ENCODE data around the gene HSD11B2.

DNA sequence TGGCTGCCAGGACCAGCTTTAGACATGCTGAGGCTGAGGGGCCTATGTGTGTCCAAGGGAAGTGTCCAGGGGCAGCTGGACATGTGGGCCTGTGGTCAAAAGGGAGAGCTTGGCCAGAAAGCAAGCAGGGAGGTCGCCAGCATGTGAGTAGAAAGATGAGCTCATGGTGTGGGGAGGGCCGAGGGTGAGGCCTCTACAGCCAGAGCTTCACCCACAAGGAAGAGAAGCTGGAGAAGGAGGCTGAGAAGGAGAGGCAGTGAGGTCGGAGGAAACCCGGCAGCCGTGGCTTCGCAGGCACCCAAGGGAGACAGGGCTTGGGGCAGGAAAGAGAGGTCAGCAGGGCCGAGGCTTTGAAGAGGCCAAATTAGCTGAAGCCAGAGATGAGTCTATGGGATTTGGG lies 4.0 kb upstream of the HSD11B2 start:
- TF ChIP-seq, protein P1, sequence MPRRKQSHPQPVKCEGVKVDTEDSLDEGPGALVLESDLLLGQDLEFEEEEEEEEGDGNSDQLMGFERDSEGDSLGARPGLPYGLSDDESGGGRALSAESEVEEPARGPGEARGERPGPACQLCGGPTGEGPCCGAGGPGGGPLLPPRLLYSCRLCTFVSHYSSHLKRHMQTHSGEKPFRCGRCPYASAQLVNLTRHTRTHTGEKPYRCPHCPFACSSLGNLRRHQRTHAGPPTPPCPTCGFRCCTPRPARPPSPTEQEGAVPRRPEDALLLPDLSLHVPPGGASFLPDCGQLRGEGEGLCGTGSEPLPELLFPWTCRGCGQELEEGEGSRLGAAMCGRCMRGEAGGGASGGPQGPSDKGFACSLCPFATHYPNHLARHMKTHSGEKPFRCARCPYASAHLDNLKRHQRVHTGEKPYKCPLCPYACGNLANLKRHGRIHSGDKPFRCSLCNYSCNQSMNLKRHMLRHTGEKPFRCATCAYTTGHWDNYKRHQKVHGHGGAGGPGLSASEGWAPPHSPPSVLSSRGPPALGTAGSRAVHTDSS (tag by site-specific recombination; IDR thresholded peaks at IDR 0.05): no peak
- TF ChIP-seq ZNF530 (tag by site-specific recombination; IDR thresholded peaks at IDR 0.05; ENCODE audit: low read depth) (no peak), OVOL3 (tag by site-specific recombination; IDR thresholded peaks at IDR 0.05) (no peak), ZNF2 (tag by site-specific recombination; IDR thresholded peaks at IDR 0.05) (no peak), ZNF24 (tag by site-specific recombination; IDR thresholded peaks at IDR 0.05) (no peak), ZNF37A (tag by site-specific recombination; IDR thresholded peaks at IDR 0.05) (no peak)
- TF ChIP-seq, protein P2, sequence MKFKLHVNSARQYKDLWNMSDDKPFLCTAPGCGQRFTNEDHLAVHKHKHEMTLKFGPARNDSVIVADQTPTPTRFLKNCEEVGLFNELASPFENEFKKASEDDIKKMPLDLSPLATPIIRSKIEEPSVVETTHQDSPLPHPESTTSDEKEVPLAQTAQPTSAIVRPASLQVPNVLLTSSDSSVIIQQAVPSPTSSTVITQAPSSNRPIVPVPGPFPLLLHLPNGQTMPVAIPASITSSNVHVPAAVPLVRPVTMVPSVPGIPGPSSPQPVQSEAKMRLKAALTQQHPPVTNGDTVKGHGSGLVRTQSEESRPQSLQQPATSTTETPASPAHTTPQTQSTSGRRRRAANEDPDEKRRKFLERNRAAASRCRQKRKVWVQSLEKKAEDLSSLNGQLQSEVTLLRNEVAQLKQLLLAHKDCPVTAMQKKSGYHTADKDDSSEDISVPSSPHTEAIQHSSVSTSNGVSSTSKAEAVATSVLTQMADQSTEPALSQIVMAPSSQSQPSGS (tag by site-specific recombination; IDR thresholded peaks at IDR 0.05; ENCODE audit: low read depth): no peak
- TF ChIP-seq, protein P3, sequence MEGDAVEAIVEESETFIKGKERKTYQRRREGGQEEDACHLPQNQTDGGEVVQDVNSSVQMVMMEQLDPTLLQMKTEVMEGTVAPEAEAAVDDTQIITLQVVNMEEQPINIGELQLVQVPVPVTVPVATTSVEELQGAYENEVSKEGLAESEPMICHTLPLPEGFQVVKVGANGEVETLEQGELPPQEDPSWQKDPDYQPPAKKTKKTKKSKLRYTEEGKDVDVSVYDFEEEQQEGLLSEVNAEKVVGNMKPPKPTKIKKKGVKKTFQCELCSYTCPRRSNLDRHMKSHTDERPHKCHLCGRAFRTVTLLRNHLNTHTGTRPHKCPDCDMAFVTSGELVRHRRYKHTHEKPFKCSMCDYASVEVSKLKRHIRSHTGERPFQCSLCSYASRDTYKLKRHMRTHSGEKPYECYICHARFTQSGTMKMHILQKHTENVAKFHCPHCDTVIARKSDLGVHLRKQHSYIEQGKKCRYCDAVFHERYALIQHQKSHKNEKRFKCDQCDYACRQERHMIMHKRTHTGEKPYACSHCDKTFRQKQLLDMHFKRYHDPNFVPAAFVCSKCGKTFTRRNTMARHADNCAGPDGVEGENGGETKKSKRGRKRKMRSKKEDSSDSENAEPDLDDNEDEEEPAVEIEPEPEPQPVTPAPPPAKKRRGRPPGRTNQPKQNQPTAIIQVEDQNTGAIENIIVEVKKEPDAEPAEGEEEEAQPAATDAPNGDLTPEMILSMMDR (tag by site-specific recombination; IDR thresholded peaks at IDR 0.05): no peak
- TF ChIP-seq, protein P4, sequence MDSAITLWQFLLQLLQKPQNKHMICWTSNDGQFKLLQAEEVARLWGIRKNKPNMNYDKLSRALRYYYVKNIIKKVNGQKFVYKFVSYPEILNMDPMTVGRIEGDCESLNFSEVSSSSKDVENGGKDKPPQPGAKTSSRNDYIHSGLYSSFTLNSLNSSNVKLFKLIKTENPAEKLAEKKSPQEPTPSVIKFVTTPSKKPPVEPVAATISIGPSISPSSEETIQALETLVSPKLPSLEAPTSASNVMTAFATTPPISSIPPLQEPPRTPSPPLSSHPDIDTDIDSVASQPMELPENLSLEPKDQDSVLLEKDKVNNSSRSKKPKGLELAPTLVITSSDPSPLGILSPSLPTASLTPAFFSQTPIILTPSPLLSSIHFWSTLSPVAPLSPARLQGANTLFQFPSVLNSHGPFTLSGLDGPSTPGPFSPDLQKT (IDR thresholded peaks at IDR 0.05; ENCODE audit: borderline replicate concordance, low read depth, low read length): no peak
- TF ChIP-seq, protein P5, sequence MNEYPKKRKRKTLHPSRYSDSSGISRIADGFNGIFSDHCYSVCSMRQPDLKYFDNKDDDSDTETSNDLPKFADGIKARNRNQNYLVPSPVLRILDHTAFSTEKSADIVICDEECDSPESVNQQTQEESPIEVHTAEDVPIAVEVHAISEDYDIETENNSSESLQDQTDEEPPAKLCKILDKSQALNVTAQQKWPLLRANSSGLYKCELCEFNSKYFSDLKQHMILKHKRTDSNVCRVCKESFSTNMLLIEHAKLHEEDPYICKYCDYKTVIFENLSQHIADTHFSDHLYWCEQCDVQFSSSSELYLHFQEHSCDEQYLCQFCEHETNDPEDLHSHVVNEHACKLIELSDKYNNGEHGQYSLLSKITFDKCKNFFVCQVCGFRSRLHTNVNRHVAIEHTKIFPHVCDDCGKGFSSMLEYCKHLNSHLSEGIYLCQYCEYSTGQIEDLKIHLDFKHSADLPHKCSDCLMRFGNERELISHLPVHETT (tag by site-specific recombination; IDR thresholded peaks at IDR 0.05): no peak

All from HEK293 (cell line).